ENCODE data around the gene AIFM2.

The AIFM2 gene

GRCh38 chr10:70178139-70178725 lies 45.6 kb upstream of the AIFM2 start (continued):
- TF ChIP-seq ZNF391 (tag by site-specific recombination; IDR thresholded peaks at IDR 0.05; ENCODE audit: borderline replicate concordance, low read depth) (no peak), ZBTB21 (tag by site-specific recombination; IDR thresholded peaks at IDR 0.05) (no peak), ZNF274 (IDR thresholded peaks at IDR 0.05; ENCODE audit: low read length) (no peak), ZNF274 (tag by site-specific recombination; IDR thresholded peaks at IDR 0.05; ENCODE audit: borderline replicate concordance) (no peak), ZNF280D (tag by site-specific recombination; IDR thresholded peaks at IDR 0.05) (no peak), ZNF239 (tag by site-specific recombination; IDR thresholded peaks at IDR 0.05) (no peak), ZNF133 (tag by site-specific recombination; IDR thresholded peaks at IDR 0.05) (no peak)
- TF ChIP-seq, protein P1, sequence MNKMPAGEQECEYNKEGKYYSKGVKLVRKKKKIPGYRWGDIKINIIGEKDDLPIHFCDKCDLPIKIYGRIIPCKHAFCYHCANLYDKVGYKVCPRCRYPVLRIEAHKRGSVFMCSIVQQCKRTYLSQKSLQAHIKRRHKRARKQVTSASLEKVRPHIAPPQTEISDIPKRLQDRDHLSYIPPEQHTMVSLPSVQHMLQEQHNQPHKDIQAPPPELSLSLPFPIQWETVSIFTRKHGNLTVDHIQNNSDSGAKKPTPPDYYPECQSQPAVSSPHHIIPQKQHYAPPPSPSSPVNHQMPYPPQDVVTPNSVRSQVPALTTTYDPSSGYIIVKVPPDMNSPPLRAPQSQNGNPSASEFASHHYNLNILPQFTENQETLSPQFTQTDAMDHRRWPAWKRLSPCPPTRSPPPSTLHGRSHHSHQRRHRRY (tag by site-specific recombination; IDR thresholded peaks at IDR 0.05) = no peak

DNA sequence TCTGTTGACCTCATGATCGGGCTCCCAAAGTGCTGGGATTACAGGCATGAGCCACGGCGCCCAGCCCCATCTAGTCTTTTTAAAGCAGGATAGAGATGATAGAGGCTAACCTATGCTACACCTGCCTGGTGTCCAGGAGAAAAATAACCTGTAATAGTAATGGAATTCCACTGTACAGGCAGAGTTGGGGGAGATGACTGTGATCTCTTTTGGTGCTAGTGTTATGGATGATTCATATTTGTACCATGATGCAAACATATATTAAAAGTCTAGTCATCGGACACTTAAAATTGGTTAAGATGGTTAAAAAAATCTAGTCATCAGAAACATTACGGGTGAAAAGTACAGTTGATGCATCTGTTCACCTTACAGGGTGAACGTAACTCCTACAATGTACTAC lies 43.8 kb upstream of the AIFM2 start:
- no peaks in the 10 kb centered on the region for H3K4me1 ChIP-seq (ENCODE audit: control insufficient read depth, insufficient read depth, low read length)
- H3K36me3 ChIP-seq (ENCODE audit: control insufficient read depth in 2 of 2, insufficient read depth in 1 of 2, low read length in 2 of 2) = no peaks in the 10 kb centered on the region
- TF ChIP-seq ZNF529 (tag by site-specific recombination; IDR thresholded peaks at IDR 0.05; ENCODE audit: insufficient replicate concordance) (no peak), SETDB1 (IDR thresholded peaks at IDR 0.05; ENCODE audit: insufficient read length, low read length) (no peak), ZNF311 (tag by site-specific recombination; IDR thresholded peaks at IDR 0.05; ENCODE audit: borderline replicate concordance) (no peak), SP7 (tag by site-specific recombination; IDR thresholded peaks at IDR 0.05) (no peak), ZNF585B (tag by site-specific recombination; IDR thresholded peaks at IDR 0.05) (no peak), ZBTB8A (tag by site-specific recombination; IDR thresholded peaks at IDR 0.05) (no peak), ZNF132 (tag by site-specific recombination; IDR thresholded peaks at IDR 0.05; ENCODE audit: borderline replicate concordance) (no peak), ZFP41 (tag by site-specific recombination; IDR thresholded peaks at IDR 0.05; ENCODE audit: borderline replicate concordance) (no peak)
- H3K9me3 ChIP-seq (ENCODE audit: control insufficient read depth, insufficient read depth, low read depth, low read length) = no peaks in the 10 kb centered on the region
- POLR2A ChIA-PET = interaction anchor here (0.6 to 1.0 kb wide), 2 partner anchors 30 to 899 kb away, joined by 3 to 7 read pairs; partner anchors contain the start of gene TYSND1
- H3K4me3 ChIP-seq (ENCODE audit: low read depth, low read length) = no peak overlapping the region
- CTCF ChIA-PET = no interaction called here
- no peak overlapping the region for H3K27ac ChIP-seq (ENCODE audit: extremely low read depth, low read depth, low read length)

DNA sequence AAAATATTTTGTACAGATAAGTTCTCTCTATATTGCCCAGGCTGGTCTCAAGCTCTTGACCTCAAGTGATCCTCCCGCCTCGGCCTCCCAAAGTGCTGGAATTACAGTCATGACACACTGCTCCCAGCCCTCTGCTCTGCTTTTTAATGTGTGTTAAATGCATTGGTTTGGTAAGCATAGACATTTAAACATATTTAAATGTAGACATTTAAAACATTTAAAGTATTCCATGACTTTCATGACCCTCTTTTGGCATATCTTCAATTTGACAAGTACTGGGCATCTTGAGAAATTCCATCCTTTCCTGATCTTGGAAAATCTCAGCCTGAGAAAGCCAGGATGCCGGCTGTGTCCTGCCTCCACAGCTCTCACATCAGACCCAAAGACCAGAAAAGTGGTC lies 42.9 kb upstream of the AIFM2 start:
- TF ChIP-seq SCRT2 (tag by site-specific recombination; IDR thresholded peaks at IDR 0.05) (no peak), IKZF3 (tag by site-specific recombination; IDR thresholded peaks at IDR 0.05) (no peak), ZXDB (tag by site-specific recombination; IDR thresholded peaks at IDR 0.05) (no peak), ZNF596 (tag by site-specific recombination; IDR thresholded peaks at IDR 0.05) (no peak), ZBTB1 (tag by site-specific recombination; IDR thresholded peaks at IDR 0.05) (no peak), ZNF580 (tag by site-specific recombination; IDR thresholded peaks at IDR 0.05) (no peak), ZBTB17 (tag by site-specific recombination; IDR thresholded peaks at IDR 0.05) (no peak), ELK4 (IDR thresholded peaks at IDR 0.05; ENCODE audit: borderline replicate concordance, low read depth, low read length) (no peak), ZNF544 (tag by site-specific recombination; IDR thresholded peaks at IDR 0.05) (no peak), ZNF521 (tag by site-specific recombination; IDR thresholded peaks at IDR 0.05) (no peak), YY1 (tag by site-specific recombination; IDR thresholded peaks at IDR 0.05) (no peak), ZSCAN23 (tag by site-specific recombination; IDR thresholded peaks at IDR 0.05) (no peak)
- CTCF ChIA-PET = interaction anchor here (1.0 kb wide), 2 partner anchors 25 to 28 kb away, joined by 3 to 4 read pairs; no protein-coding TSS in a partner anchor
- Histone ChIP-seq H3K4me3 (ENCODE audit: low read depth, low read length) (no peak overlapping the region), H3K36me3 (ENCODE audit: control insufficient read depth in 2 of 2, insufficient read depth in 1 of 2, low read length in 2 of 2) (no peaks in the 10 kb centered on the region), H3K9me3 (ENCODE audit: control insufficient read depth, insufficient read depth, low read depth, low read length) (no peaks in the 10 kb centered on the region), H3K4me1 (ENCODE audit: control insufficient read depth, insufficient read depth, low read length) (no peaks in the 10 kb centered on the region), H3K27ac (ENCODE audit: extremely low read depth, low read depth, low read length) (no peak overlapping the region)
- POLR2A ChIA-PET = interaction anchor here (1.0 kb wide), 3 partner anchors 29 to 228 kb away, joined by 3 to 4 read pairs (median 3); partner anchors contain the start of genes EIF4EBP2 and TYSND1
